SK-N-MC (cell line): ENCODE measurements around the gene BTAF1.

Source experiments
- DNase-seq: peaks from one replicate; pipeline ENCODE4 v3.0.0-alpha.2; 2011; ENCODE audit warnings: low read depth, low spot score
- H3K27ac ChIP-seq: fragments of 200-600 bp; sonication (generic); 2 replicates; pipeline ENCODE4 v1.5.1; 2016; ENCODE audit warnings: mixed run types
- H3K36me3 ChIP-seq: fragments of 200-600 bp; sonication (generic); 2 replicates; pipeline ENCODE4 v1.6.1; 2017; ENCODE audit warnings: antibody characterized with exemption, low read length, mixed read lengths; ENCODE audit not compliant: insufficient read depth
- H3K4me3 ChIP-seq: fragments of 200-600 bp; sonication (generic); 2 replicates; pipeline ENCODE4 v1.5.1; 2016
- H3K9ac ChIP-seq: fragments of 200-600 bp; sonication (generic); 2 replicates; pipeline ENCODE4 v1.8.0; 2017; ENCODE audit warnings: mixed run types, mixed read lengths; ENCODE audit not compliant: insufficient read length
- H3K9me3 ChIP-seq: fragments of 200-600 bp; sonication (generic); 2 replicates; pipeline ENCODE4 v1.6.1; 2017; ENCODE audit warnings: low read depth, mild to moderate bottlenecking, antibody characterized with exemption, low read length, moderate library complexity, mixed read lengths
- EZH2 ChIP-seq: fragments of 200-600 bp; sonication (generic); IDR thresholded peaks from one replicate; pipeline ENCODE4 v1.6.1; 2017; ENCODE audit warnings: antibody characterized with exemption
- FOXP2 ChIP-seq: optimal IDR thresholded peaks from 2 replicates; pipeline ENCODE3; 2011; ENCODE audit warnings: mild to moderate bottlenecking, moderate library complexity; ENCODE audit not compliant: insufficient read depth; ENCODE audit errors: extremely low read length, control extremely low read depth
- POLR2AphosphoS5 ChIP-seq: IDR thresholded peaks from 2 replicates; pipeline ENCODE4 v1.6.1; 2012; ENCODE audit warnings: mild to moderate bottlenecking, low read depth, low read length, borderline replicate concordance

The BTAF1 gene

GRCh38 chr10:92074126-92074887 is 150.7 kb downstream of the BTAF1 start:
- TF ChIP-seq FOXP2: no peak
- TF ChIP-seq POLR2AphosphoS5: no peak
- TF ChIP-seq EZH2: no peak
- H3K27ac ChIP-seq: no peak overlapping the region
- no peak overlapping the region for H3K9ac ChIP-seq
- DNase-seq: no peak
- H3K36me3 ChIP-seq: no peaks in the 10 kb centered on the region
- H3K9me3 ChIP-seq: no peaks in the 10 kb centered on the region
- no peak overlapping the region for H3K4me3 ChIP-seq

- H3K9me3 ChIP-seq: no peaks in the 10 kb centered on the region
- H3K36me3 ChIP-seq: no peaks in the 10 kb centered on the region
- no peak overlapping the region for H3K9ac ChIP-seq
- no peak for DNase-seq
- H3K4me3 ChIP-seq: no peak overlapping the region
- no peak overlapping the region for H3K27ac ChIP-seq
- TF ChIP-seq POLR2AphosphoS5 (no peak), FOXP2 (no peak), EZH2 (no peak)
These were observed 152.3 kb downstream of the BTAF1 start for GRCh38 chr10:92075829-92076228.

- DNase-seq: no peak
- Histone ChIP-seq H3K4me3 (no peak overlapping the region), H3K9ac (no peak overlapping the region), H3K9me3 (no peaks in the 10 kb centered on the region), H3K36me3 (no peaks in the 10 kb centered on the region), H3K27ac (no peak overlapping the region)
- TF ChIP-seq EZH2 (no peak), FOXP2 (no peak), POLR2AphosphoS5 (no peak)
These were observed 153.2 kb downstream of the BTAF1 start for GRCh38 chr10:92076722-92077121.

GRCh38 chr10:92079003-92079402 is 155.4 kb downstream of the BTAF1 start:
- TF ChIP-seq POLR2AphosphoS5 (no peak), EZH2 (no peak), FOXP2 (no peak)
- no peak overlapping the region for H3K4me3 ChIP-seq
- DNase-seq: no peak
- no peak overlapping the region for H3K27ac ChIP-seq
- no peaks in the 10 kb centered on the region for H3K36me3 ChIP-seq
- H3K9me3 ChIP-seq: no peaks in the 10 kb centered on the region
- H3K9ac ChIP-seq: no peak overlapping the region
